Measurements from ENCODE around the gene BCORL1.

DNA sequence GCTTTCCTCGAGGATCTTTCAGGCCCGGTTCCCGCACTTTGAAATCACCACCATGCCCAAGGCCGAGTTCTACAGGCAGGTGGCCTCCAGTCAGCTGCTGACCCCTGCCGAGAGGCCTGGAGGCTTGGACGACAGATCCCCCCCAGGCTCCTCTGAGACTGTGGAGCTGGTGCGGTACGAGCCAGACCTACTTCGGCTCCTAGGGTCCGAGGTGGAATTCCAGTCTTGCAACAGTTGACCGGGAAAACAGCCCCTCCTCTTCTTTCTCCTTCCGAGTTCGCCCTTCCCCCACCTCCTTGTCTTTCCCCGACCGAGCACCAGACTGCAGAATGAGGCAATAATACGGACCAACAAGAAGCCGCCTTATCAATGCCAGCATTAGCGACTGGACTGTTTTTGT lies 73.5 kb downstream of the BCORL1 start:
- no peak for TF ChIP-seq POLR2A (IDR thresholded peaks at IDR 0.05; ENCODE audit: low read length)
- no peak for TF ChIP-seq GATA1 (IDR thresholded peaks at IDR 0.05; ENCODE audit: low read depth, low read length)

Measured in erythroblast (primary cell).